Cardiac muscle cell (in vitro differentiated cells and primary cell): Measurements from ENCODE around the gene SEC61A2. TPM values are rescaled to one million over a fixed set of nuclear protein-coding genes. Genes with fewer than 3 reads are reported as not detected.

Source experiments
- DNase-seq, 2 donors: peaks; one replicate each; pipeline versions ENCODE4 v3.0.0 to v3.0.0-alpha.2; 2010 to 2017; ENCODE audit warnings: low read depth in 1 of 2, low spot score in 1 of 2
- H3K27ac ChIP-seq: fragments of 200-600 bp; sonication (generic); 2 replicates; pipeline ENCODE4 v1.5.1; 2016
- H3K27me3 ChIP-seq: fragments of 200-600 bp; sonication (generic); 2 replicates; pipeline ENCODE4 v1.6.0; 2016; ENCODE audit warnings: control low read depth
- H3K36me3 ChIP-seq: fragments of 200-600 bp; sonication (generic); 2 replicates; pipeline ENCODE4 v1.5.1; 2016; ENCODE audit warnings: control low read depth
- H3K4me1 ChIP-seq: fragments of 200-600 bp; sonication (generic); 2 replicates; pipeline ENCODE4 v1.8.1; 2017; ENCODE audit warnings: low read depth, mild to moderate bottlenecking, mixed run types
- H3K4me3 ChIP-seq: fragments of 200-600 bp; sonication (generic); 2 replicates; pipeline ENCODE4 v1.5.1; 2016; ENCODE audit warnings: mild to moderate bottlenecking
- H3K9me3 ChIP-seq: fragments of 200-600 bp; sonication (generic); 2 replicates; pipeline ENCODE4 v1.5.1; 2017; ENCODE audit warnings: low read depth, mild to moderate bottlenecking, control low read depth
- polyA plus RNA-seq: library from polyadenylated mRNA; unstranded; fragments of >200 nt; fragmentation: Nextera tagmentation; extraction: Ambion mirVana; gene quantifications from 2 replicates; pipeline ENCODE4 v1.2.1, GENCODE V29; 2016
- total RNA-seq: library from RNA; depleted of rRNA; stranded (reverse); fragments of >200 nt; gene quantifications from 2 replicates; pipeline ENCODE4 v1.2.3, GENCODE V29; 2016
- TF ChIP-seq, protein P1 (sequence below): IDR thresholded peaks from 2 replicates; pipeline ENCODE4 v1.5.1; 2012; ENCODE audit warnings: low read depth, mild to moderate bottlenecking, low read length

Gene SEC61A2
- total and polyA plus RNA-seq, 2 experiments from 2014 or later: 28.1 to 48.4 TPM

DNA sequence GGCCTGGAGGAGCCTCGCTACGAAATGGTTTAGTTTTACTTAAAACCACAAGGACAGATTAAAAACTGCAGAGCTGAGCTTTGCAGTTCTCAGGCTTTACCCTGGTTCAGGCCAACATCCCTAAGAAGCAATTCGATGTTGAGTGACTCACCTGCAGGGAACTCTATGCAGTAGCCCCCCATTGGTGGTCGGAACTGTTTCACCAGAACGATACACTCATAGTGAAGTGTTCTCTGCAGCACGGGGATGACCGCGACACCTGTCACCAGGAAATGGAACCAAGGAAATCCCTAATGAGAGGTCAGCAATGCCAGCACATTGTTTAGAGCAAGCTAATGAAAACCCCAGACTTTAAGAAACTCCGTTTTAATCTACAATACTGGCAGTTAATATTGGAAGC lies 48.2 kb downstream of the SEC61A2 start:
- TF ChIP-seq, protein P1, sequence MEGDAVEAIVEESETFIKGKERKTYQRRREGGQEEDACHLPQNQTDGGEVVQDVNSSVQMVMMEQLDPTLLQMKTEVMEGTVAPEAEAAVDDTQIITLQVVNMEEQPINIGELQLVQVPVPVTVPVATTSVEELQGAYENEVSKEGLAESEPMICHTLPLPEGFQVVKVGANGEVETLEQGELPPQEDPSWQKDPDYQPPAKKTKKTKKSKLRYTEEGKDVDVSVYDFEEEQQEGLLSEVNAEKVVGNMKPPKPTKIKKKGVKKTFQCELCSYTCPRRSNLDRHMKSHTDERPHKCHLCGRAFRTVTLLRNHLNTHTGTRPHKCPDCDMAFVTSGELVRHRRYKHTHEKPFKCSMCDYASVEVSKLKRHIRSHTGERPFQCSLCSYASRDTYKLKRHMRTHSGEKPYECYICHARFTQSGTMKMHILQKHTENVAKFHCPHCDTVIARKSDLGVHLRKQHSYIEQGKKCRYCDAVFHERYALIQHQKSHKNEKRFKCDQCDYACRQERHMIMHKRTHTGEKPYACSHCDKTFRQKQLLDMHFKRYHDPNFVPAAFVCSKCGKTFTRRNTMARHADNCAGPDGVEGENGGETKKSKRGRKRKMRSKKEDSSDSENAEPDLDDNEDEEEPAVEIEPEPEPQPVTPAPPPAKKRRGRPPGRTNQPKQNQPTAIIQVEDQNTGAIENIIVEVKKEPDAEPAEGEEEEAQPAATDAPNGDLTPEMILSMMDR: no peak
- Histone ChIP-seq H3K36me3 (peaks cover 35% of the 10 kb centered on the region), H3K4me3 (no peak overlapping the region), H3K27me3 (no peaks in the 10 kb centered on the region), H3K9me3 (no peaks in the 10 kb centered on the region), H3K27ac (no peak overlapping the region), H3K4me1 (no peaks in the 10 kb centered on the region)
- no peak for DNase-seq

DNA sequence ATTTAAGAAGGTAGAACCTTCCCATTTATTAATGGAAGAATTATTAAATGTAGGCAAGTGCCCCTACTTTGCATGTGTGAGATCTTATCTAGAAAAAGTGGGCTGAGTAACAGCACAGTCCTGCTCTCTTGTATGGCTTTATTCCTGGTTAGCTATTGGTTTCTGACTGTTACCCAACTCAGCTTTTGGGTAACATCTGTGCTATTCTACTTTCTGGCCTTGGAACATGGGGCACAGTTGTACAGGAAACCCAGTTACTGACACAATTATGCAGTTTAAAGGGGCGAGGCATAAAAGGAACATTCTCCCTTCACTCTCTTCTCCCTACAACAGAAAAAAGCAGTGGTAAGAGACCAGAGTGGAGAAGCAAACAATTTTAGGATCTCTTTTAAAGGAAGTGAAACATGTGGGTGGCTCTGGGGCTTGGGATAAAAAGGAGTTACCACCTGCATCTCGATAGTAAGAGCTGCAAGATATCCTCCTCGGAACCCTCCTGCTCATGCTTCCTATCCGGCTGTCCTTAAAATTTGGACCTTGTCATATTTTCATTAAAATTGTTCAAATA lies 50.2 kb downstream of the SEC61A2 start:
- no peak overlapping the region for H3K4me3 ChIP-seq
- H3K27me3 ChIP-seq: no peaks in the 10 kb centered on the region
- TF ChIP-seq, protein P1: no peak
- H3K36me3 ChIP-seq: peaks cover 36% of the 10 kb centered on the region
- no peak for DNase-seq
- H3K4me1 ChIP-seq: no peaks in the 10 kb centered on the region
- no peaks in the 10 kb centered on the region for H3K9me3 ChIP-seq
- no peak overlapping the region for H3K27ac ChIP-seq

DNA sequence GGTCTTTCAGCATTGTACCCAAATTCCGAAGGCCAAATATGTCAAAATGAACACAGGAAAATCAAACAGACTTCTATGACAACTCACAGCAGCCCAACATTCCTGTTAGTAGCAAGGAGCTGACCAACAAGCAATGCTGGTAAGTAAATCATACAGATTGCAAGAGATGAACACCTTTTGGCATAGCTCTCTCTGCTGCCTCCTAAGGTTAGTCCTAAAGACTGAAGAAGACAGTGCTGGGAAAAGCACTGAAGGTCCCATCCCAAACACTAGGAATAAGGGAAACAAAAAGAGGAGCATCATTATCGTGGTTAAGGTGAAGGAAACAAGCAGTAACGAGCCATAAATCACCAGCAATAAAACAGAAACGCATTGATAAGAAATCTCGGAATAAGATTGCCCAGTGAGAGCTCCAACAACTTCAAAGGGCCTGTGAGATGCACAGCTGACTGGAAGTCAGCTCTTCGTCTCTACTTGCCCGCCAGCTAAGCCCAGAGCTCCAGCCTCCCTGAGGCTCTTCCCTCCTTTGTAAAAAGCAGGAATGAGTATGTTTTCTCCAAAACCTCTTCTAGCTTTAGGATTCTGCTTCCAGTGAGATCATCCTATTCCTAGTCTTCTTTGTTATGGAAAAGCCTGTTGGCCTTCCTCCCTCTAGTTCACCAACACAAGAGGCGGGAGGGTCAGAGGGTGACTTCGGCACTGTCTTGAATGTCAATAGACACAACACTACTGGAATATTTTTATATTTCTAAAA lies 50.9 kb downstream of the SEC61A2 start:
- TF ChIP-seq, protein P1: no peak
- no peaks in the 10 kb centered on the region for H3K27me3 ChIP-seq
- H3K36me3 ChIP-seq: peaks cover 39% of the 10 kb centered on the region
- no peak overlapping the region for H3K4me3 ChIP-seq
- no peaks in the 10 kb centered on the region for H3K4me1 ChIP-seq
- no peak for DNase-seq
- H3K27ac ChIP-seq: no peak overlapping the region
- no peaks in the 10 kb centered on the region for H3K9me3 ChIP-seq

DNA sequence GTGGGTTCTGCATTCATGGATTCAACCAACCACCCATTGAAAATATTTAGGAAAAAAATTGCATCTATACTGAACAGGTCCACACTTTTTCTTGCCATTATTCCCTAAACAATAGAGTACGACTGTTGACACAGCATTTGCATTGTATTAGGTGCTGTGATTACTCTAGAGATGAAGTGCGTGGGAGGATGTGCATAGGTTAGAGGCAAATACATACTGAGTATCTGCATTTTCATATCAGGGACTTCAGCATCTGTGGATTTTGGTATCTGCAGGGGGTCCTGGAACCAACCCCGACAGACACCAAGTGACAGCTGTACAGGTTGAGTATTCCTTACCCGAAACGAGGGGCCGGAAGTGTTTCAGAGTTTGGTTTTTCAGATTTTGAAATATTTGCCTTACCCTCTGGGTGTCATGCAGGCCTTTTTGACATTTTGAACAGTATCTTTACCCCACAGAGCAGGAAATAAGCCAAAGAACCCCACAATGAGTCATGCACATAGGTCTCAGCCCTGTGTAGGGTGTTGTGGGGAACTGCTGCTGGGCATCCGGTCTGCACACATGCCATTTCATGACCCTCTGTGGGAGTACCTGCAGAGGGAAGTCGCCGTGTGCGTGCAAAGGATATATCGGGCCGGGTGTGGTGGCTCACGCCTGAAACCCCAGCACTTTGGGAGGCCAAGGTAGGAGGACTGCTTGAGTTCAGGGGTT lies 51.7 kb downstream of the SEC61A2 start:
- TF ChIP-seq, protein P1: no peak
- Histone ChIP-seq H3K27ac (no peak overlapping the region), H3K9me3 (no peaks in the 10 kb centered on the region), H3K4me3 (no peak overlapping the region), H3K27me3 (no peaks in the 10 kb centered on the region), H3K36me3 (peaks cover 39% of the 10 kb centered on the region), H3K4me1 (no peaks in the 10 kb centered on the region)
- peak in 1 of 2 donors; percentile 53 for DNase-seq

DNA sequence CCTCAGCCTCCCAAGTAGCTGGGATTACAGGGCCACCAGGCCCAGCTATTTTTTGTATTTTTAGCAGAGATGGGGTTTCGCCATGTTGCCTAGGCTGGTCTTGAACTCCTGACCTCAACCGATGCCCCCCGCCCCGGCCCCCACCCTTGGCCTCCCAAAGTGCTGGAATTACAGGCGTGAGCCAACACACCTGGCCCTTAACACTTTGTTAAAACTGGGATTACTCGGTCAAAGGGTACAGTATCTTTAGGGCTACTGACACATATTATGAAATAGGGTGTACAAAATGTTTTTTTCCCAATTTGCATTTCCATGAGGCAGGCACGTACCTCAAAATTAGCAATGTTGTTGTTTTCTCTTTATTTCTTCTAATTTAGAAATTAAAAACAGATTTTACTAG lies 54.7 kb downstream of the SEC61A2 start:
- Histone ChIP-seq H3K9me3 (no peaks in the 10 kb centered on the region), H3K36me3 (peaks cover 25% of the 10 kb centered on the region), H3K27me3 (no peaks in the 10 kb centered on the region), H3K4me3 (no peak overlapping the region), H3K27ac (no peak overlapping the region), H3K4me1 (no peaks in the 10 kb centered on the region)
- no peak for DNase-seq
- TF ChIP-seq, protein P1: no peak
